Choroid plexus epithelial cell (primary cell): Measurements from ENCODE around the gene DLK2.
"Not testable (repeated sequence)": the region's sequence is repeated elsewhere in the genome, so short reads cannot be mapped to it uniquely, and the experiment has no call there.

ENCODE experiments used
- DNase-seq: peaks from one replicate; pipeline ENCODE4 v3.0.0-alpha.2; 2010; ENCODE audit warnings: low read depth
- H3K4me3 ChIP-seq: 2 replicates; pipeline ENCODE4 v1.5.1; 2011; ENCODE audit warnings: low read depth, mild to moderate bottlenecking, control low read depth, low read length, moderate library complexity
- CTCF ChIP-seq: conservative IDR thresholded peaks from 2 replicates; pipeline ENCODE4 v1.5.1; 2011; ENCODE audit warnings: low read depth, mild to moderate bottlenecking, control low read depth, inconsistent platforms, low read length, moderate library complexity

Gene DLK2

GRCh38 chr6:43428112-43428570 is 27.2 kb downstream of the DLK2 start:
- no peak for TF ChIP-seq CTCF
- H3K4me3 ChIP-seq: peak overlapping the region; percentile 98
- peak; percentile 25 for DNase-seq

- peak within 1 kb of the TSS; percentile 98 for H3K4me3 ChIP-seq
- peak; percentile 63 for TF ChIP-seq CTCF
- peak; percentile 98 for DNase-seq
Observed at GRCh38 chr6:43427406-43428111, 27.8 kb downstream of the DLK2 start, which contains the start of gene ABCC10. ABCC10 (plus strand) TSS chr6:43427541; CDS start chr6:43427979, 438 bp downstream.

- no peak for TF ChIP-seq CTCF
- DNase-seq: no peak
- H3K4me3 ChIP-seq: peak overlapping the region; percentile 98
Observed at GRCh38 chr6:43426928-43427405, 28.4 kb downstream of the DLK2 start.

- not testable (repeated sequence) for DNase-seq
Observed at GRCh38 chr6:43425083-43425482, 30.3 kb downstream of the DLK2 start.

GRCh38 chr6:43421831-43422230 is 33.5 kb downstream of the DLK2 start:
- DNase-seq: no peak
- no peak for TF ChIP-seq CTCF
- no peak overlapping the region for H3K4me3 ChIP-seq

More at GRCh38 chr6:43425083-43425482, 30.3 kb downstream of the DLK2 start:
- not testable (repeated sequence) for H3K4me3 ChIP-seq

GRCh38 chr6:43420012-43420709 is 35.2 kb downstream of the DLK2 start:
- H3K4me3 ChIP-seq: no peak overlapping the region
- no peak for DNase-seq
- no peak for TF ChIP-seq CTCF

- no peak overlapping the region for H3K4me3 ChIP-seq
- TF ChIP-seq CTCF: no peak
- no peak for DNase-seq
Observed at GRCh38 chr6:43416935-43417334, 38.4 kb downstream of the DLK2 start.

- not testable (repeated sequence) for DNase-seq, H3K4me3 ChIP-seq
Observed at GRCh38 chr6:43415275-43415674, 40.1 kb downstream of the DLK2 start.
